A204.1 (cell line): Measurements from ENCODE around the gene XPC.
"Not testable (repeated sequence)": the region's sequence is repeated elsewhere in the genome, so short reads cannot be mapped to it uniquely, and the experiment has no call there.

Experiments
- FAIRE-seq: peaks from 2 replicates; lab custom pipeline; 2012; peaks lifted over from hg19 to GRCh38; lab: Jason Lieb, UNC

XPC gene

DNA sequence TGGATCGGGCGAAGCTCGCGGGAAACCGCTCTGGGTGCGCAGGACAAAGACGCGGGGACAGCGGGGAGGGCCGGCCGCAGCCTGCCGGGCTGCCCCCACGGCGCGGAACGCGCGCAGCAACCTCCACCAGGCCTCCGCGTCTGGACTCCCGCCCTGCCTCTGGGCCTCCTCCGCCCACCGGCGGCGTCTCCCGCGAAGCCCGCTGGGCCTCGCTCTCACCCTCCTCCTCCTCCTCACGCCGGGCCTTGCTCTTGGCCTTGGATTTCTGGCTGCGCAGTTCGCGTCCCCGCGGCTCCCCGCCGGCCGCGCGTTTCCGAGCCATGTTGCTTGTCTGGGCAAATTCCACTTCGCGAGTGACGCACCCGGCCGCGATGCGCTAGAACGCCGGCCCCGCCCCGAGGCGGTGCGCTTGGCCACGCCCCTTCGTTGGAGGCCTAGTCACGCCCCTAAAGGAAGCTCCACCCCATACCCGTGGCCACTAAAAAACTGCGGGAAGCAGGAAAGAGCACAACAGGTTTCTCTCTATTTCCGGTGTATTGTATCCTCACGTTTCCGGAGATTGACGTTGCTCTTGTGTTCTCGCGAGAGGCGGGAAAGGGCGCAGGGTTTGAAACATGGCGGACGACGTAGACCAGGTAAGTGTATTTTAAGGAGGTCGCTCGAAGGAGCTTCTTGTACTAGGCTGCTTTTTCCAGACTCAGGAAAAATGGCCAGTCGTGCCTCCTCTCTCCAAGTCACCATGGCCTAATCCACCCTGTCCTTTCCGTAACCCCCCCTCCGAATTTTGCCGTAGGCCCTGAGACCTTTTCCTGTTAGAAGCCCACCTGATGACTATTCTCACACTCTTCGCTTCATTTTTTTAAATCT is at the start of gene XPC, which contains the start of gene LSM3:
TSS of gene XPC (minus strand) at position 355 of the 867 bp plus-strand sequence. CDS start at position 322, 33 bp downstream.
TSS of gene LSM3 (plus strand) at position 571 of the 867 bp plus-strand sequence. CDS start at position 615, 44 bp downstream.
- FAIRE-seq = peak; percentile 98

DNA sequence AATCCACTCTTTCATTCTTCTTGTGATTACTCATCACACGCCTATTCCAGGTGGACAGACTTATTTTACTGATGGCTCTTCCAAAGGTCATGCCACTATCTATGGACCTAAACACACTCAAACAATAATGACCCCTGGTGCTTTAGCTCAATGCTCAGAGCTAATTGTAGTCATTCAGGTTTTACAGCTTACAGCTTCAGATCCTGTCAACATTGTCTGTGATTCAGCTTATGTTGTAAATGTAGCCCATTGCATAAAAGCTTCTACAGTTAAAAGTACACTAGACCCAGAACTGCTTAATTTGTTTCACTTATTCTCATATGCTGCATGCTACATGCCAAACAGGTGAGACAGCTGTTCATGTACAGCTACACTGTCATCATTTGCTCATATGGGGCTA is 49.5 kb upstream of the XPC start:
- FAIRE-seq = no peak

DNA sequence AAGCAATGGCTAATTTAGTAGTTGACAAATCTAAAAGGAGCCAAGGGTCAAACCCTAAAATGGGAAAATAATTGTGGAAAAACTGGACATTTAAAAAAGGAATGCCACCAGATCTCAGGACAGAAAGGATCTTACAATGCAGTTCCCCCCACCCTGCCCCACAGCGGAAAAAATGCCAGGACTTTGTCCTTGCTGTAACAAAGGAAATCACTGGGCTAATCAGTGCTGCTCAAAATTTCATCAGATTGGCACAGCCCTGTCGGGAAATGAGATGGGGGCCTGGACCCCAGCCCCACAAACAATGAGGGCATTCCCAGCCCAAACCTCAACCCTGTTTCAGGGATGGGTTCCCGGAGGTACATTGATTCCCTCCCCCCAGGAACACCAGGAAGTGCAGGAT is 48.0 kb upstream of the XPC start:
- not testable (repeated sequence) for FAIRE-seq

DNA sequence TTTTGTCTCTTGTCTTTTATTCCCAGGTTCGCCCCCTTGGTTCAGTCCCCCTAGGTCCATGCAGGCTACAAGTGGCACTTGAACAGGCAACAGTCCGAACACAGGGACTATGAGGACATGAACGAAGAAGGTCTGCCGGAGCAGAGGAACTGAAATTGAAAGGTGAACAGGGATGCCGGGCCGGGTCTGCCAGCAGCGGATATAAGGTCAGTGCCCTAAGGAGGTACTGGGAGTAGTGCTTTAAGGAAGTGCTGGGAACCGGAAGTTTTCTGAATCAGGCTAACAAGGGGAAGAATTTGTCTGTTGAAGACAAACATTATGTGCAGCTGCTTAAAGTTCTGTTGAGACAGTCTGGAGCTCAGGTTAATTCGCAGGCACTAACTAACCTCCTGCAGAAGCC is 47.0 kb upstream of the XPC start:
- no peak for FAIRE-seq

DNA sequence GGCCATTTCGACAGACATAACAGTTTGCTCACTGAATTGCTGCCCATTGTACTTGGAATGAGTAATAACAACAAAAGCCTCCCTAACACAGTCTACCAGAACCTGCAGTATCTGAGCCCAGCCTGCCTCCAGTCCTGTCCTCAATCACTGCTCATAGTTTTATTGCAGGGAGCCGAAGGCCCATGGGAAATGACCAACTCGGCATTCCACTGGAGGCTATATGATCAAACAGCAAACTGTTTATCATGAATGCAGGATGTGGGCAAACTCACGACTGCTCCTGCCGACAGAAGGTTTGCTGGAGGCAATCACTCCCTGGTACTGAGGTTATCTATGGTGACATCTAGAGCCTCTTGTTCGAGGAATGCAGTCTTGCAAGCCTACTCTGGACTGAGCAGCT is 46.5 kb upstream of the XPC start:
- FAIRE-seq = no peak

DNA sequence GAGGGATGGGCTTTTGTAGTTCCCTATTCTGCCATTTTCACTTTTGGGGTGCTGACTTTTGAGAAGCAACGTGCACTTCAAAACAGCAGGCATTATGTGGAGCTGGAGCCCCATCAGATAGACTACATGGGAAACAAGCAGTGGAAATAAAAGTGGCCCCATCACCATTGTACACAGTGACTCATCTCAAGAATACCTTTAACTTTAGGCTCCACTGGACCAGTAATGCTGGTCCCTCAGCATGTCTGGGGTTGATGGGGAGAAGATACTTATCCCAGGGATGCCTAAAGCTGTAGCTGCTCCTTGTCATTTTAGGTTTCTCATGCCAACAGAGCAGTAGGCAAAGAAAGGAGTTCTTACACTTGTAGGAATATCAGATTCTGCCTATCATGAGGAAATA is 45.2 kb upstream of the XPC start:
- no peak for FAIRE-seq

DNA sequence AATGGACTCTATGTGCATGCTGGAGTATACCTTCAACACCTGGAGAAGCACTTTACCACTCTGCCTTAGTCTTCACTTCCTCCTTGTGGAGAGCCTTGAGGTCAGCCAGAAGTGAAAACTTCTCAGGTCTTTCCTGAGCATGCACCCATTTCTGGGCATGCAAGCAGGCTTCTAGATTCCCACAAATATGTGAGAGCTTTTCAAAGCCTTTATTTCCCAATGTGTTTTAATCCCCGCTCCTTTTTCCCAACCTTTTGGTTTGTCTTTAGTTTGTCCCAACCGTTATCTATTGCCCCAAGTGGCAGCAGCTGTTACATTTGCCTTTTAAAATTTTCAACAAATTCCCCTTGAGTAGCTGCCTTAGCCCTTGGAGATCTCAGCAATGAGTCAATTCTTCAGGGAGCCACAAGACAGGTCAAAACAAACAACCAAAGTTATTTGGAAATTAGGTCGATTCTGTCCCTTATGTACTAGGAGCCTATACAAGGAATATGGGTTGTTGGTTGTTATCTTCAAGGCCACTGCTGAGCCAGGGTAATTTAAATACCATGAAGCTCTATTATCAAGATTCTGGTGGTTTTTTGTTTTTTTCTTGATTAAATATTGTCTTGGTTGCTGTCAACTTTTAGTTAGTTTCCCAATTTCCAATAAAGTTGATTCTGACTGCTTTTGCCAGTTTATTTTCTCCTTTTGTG is 44.6 kb upstream of the XPC start:
- no peak for FAIRE-seq

DNA sequence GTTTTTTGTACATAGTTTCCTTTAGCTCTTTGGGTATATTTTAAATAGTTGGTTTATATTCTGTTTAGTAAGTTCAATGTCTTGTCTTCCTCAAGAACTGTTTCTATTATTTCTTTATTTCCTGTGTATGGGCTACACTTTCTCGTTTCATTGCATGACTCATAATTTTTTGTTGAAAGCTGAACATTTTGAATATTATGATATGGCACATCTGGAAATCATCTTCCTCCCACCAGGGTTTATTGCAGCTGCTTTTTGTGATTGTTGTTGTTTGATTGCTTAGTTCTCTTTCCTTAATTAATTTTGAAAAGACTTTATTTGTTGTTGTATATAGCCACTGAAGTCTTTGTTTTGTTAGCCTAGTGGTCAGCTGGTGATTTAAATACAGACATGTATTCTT is 44.1 kb upstream of the XPC start:
- FAIRE-seq = no peak

DNA sequence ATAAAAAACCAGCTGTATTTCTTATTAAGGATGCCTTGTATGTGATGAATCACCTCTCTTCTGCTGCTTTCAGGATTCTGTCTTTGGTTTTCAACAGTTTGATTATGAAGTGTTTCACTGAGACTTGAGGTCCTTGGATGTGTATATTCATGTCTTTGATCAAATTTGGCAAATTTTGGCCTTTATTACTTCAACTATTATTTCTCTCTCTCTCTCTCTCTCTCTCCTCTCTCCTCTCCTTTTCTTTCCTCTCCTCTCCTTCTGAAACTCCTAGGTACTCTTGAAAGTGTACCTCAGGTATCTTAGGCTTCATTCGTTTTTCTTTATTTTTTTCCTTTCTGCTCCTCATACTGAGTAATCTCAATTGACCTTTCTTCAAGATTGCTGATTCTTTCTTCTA is 43.5 kb upstream of the XPC start:
- FAIRE-seq = no peak

DNA sequence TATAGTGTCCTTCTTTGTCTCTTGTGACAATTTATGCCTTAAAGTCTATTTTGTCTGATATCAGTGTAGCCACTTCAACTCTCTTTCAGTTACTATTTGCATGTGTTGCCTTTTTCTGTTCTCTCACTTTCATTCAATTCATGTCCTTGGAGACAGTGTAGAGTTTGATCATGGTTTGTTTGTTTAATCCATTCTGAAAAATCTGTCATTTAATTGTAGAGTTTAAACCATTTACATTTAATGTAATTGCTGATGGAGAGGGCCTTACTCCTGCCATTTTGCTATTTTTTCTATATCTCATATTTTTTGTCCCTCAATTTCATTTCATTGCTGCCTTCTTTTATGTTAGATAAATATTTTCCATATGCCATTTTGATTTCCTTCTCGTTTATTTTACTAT is 42.5 kb upstream of the XPC start:
- no peak for FAIRE-seq

DNA sequence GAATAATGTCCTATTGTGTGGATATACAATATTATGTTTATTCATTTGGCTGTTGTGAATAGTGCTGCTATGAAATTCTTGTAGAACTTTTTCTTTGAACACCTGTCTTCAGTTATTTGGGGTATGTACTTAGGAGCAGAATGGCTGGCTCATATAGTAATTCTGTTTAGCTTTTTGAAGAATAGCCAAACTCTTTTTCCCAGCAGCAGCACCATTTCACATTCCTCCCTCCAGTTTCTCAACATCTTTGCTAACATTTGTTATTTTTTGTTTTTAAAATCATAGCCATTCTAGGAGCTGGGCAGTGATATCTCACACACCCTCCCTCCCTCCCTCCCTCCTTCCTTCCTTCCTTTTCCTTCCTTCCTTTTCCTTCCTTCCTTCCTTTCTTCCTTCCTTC is 40.0 kb upstream of the XPC start:
- FAIRE-seq = no peak

DNA sequence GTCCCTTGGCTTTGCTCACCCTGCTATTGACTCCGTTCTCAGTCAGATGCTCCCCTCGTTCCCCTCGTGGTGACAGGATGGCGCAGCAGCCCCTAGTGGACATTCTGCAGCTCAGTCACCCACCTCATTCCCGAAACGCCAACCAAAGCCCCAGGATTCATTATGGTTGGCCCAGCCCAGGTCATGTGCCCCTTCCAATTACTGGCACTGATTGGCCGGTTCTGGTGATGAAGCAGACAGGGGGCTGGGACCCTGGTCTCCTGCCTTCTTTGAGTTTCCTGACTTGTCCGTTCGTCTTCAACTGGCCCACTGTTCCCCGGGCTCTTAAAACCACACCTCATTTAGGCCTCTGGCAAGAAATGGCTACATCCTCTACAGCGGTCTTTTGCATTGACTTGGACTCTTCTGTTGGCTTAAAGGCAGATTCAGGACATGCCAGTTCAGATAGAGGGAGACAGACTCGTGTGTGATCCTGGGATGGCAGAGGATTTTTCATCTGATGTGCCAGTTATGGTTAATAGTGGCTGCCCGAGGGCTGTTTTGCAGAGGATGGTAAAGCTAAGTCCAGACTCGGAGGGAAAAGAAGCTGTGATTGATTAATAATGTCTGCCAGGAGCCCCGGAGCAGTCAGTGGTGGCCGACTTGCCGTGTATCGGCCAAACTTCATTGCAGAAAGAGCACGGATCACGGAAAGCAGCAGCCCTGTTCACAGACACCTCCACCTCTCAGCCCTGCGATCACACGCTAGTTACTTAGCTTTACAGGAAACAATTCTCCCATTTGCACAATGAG is 38.1 kb upstream of the XPC start:
- no peak for FAIRE-seq

DNA sequence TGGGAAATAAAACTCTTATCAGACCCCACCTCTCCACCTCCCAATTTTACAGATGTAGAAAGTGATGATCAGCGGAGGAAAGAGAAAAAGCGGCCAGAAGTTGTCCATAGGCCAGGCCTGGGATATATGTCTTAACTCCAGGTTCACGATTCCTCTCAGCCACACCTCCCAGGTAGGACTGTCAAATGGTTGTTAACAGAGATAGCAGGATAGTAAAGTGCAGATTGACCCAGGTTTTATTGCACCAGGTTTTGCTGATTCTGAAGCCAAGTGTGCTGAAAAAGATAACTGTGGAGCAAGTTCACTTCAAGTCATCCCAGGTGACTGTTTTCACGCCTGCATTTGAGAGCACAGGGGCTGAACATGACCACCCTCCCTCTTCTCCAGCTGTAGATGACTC is 36.4 kb upstream of the XPC start:
- FAIRE-seq = no peak

DNA sequence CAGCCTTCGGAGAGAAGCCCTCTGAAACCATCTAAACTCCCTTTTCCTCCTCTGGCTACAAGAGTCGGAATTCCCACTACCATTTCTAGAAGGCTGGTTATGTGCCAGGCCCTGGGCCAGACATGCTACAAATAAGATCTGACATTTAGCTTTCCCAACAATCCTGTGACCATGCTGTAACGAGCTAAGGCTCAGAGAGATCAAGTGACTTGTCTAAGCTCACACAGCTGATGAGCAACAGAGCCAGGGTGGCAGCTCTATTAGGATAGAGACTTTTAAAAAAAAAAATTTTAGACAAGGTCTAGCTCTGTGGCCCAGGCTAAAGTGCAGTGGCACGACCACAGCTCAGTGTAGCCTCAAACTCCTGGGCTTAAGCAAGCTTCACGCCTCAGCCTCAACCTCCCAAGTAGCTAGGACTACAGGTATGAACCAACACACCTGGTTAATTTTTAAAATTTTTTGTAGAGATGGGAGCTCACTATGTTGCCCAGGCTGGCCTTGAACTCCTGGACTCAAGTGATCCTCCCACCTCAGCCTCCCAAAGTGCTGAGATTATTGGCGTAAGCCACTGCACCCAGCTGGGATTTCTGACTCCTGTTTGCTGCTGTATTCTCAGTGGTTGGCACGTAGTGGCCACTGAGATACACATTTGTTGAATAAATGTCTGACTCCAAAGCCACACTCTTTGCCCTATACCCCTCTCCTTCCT is 34.8 kb upstream of the XPC start:
- FAIRE-seq = no peak

DNA sequence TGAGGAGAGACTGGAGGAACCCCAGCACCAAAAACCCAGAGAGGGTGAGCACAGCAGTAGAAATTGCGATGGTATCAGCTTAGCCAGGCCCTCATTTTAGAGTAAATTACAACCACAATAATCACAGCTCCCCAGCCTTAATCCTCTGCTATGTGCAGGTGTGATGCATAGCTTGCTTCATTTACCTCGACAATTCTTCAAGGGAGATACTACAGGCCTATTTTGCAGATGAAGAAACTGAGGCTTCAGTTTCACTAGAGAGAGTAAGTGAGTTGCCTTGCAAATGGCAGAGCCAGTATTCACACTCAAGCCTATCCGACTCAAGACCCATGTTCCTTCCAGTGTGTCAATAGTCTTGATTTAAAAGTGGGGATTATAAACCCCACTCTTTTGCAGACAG is 33.6 kb upstream of the XPC start:
- no peak for FAIRE-seq

DNA sequence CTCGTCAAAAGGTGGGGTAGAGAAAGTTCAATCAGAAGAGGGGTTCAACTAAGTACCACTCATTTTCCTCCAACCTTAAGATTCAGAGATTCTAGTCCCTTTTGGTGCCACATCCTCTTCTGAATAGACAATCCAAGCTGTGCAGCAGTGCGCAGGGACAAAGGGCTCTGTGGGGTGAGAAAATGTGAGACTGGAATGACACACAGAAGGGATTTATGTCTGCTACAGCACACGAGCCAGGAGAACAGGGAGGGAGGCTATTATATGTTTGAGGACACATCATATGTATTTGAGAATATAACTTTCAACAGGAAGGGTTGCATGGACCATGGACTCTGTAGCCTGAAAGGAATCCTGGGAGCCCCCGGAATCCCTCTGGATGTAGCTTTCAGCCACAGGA is 33.2 kb upstream of the XPC start:
- no peak for FAIRE-seq

DNA sequence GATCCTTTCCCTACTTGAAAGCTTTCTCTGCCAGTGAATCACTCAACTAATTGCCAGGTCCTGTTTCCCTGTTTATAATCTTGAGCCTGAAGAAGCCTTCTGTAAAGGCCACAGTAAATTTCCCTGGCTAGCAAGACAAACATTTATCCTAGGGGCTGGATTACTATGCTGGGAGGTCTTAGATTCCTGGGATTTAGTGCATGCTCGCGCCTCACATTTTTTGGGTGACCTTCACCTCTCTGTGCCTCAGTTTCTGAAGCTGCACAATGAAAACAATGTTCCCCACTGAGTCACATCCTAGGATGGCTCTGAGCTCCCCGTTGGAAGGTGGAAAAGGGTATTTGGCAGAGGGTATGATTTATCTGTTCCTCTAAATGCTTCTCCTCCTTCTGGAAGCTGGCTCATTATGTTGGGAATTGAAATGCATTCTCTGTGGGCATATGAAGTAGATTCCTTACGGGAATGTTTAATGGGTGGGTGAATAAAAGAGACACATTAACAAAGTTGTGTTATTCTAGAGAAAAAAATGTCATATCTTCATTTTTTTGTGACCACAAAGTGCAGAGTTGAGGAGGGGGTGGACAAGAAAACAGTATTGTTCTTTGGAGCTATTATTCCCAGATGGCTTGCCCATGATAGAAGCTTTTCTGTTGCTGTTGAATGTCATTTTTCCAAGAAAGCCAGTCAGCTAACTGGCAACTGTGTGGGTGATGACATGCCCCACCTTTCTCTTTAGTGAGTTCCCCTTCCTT is 32.6 kb upstream of the XPC start:
- no peak for FAIRE-seq

DNA sequence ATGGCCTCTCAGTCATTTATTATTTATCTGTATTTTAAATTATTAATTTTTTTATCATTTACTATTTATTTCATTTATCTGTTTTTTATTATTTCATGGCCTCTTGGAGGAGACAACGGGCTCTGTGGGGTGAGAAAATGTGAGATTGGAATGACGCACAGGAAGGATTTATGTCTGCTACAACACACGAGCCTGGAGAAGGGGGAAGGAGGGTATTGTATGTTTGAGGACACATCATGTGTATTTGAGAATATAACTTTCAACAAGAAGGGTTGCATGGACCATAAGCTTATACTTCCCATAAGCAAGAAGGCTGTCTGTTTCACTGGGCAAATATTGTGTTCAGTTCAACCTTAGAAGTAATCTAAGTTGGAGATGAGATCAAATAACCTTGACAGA is 31.9 kb upstream of the XPC start:
- FAIRE-seq = no peak

DNA sequence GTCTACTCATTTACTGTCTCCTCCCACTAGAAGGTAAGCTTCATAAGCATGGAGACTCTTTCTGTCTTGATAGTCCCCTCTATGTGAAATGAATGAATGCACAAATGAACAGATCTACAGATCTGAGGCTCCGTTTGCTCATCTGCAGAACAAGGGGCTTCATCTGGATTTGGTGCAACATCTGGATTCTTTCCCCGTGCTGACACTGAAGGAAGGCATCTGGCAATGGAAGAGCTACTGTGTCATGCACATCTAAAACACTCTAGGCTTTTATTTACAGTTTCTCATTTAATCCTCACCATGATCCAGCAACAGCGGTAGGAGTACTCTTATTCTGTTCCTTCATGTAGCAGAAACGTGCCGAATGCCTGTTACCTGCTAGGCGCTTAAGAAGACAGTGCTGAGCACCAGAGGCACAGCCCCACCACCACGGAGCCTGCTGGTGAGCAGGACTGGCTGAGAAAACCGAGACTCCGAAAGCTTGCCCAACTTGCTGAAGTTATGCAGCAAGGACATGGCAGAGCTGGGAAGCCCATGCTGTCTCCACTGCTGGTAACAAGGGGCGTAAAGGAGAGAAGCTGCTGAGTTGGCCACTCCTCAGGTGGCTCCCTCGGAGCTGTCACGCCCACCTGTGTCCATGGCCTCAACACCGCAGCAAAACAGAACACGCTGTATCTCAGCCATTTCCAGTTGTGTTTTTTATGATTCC is 31.3 kb upstream of the XPC start:
- no peak for FAIRE-seq

DNA sequence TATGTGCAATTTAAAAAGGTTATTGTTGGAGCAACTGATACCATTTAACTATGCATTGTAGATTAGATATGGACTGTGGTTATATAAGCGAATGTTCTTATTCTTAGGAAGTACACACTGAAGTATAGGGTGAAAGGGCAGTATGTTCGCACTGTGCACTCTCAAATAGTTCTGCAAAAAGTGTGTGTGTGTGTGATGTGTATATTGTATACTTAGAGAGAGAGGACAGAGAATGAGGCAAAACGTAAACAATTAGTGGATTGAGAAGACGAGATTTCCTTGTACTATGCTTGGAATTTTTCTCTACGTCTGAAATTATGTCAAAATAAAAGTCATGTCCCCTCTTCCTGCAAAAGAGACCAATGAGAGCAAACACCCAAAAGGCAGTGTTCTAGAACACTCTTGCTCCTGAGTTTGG is 30.6 kb upstream of the XPC start:
- FAIRE-seq = no peak

DNA sequence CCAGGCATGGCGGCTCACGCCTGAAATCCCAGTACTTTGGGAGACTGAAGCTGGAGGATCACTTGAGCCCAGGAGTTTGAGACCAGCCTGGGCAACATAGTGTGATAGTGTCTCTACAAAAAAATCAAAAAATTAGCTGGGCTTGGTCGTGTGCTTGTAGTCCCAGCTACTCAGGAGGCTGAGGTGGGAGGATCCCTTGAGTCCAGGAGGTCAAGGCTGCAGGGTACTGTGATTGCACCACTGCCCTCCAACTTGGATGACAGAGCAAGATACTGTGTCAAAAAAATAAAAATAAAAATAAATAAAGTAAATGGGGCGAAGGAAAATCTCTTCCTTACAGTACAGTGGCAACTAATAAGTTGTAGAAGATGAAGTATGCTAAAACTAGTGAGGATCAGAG is 29.8 kb upstream of the XPC start:
- FAIRE-seq = no peak
